ENCODE measurements around the gene HERC4.

GRCh38 chr10:68103901-68104300 lies 28.8 kb upstream of the HERC4 start:
- TF ChIP-seq EZH2phosphoT487 (IDR thresholded peaks at IDR 0.05; ENCODE audit: borderline replicate concordance, low read depth, low read length): no peak
- no peak for TF ChIP-seq CTCF (conservative IDR thresholded peaks at IDR 0.05; ENCODE audit: low read length)
